ENCODE results near the gene UBTF.

The UBTF gene

GRCh38 chr17:44186307-44187130 lies 33.0 kb downstream of the UBTF start, which contains the start of gene TMUB2 (continued):
- TF ChIP-seq, protein P1, sequence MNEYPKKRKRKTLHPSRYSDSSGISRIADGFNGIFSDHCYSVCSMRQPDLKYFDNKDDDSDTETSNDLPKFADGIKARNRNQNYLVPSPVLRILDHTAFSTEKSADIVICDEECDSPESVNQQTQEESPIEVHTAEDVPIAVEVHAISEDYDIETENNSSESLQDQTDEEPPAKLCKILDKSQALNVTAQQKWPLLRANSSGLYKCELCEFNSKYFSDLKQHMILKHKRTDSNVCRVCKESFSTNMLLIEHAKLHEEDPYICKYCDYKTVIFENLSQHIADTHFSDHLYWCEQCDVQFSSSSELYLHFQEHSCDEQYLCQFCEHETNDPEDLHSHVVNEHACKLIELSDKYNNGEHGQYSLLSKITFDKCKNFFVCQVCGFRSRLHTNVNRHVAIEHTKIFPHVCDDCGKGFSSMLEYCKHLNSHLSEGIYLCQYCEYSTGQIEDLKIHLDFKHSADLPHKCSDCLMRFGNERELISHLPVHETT (tag by site-specific recombination; IDR thresholded peaks at IDR 0.05), result peak; percentile 71; the same call in 1 of the 2 replicates
- no peak for TF ChIP-seq ZNF777 (tag by site-specific recombination; IDR thresholded peaks at IDR 0.05; ENCODE audit: borderline replicate concordance)
- no peak for TF ChIP-seq ZNF274 (IDR thresholded peaks at IDR 0.05; ENCODE audit: low read length)
- TF ChIP-seq ZNF274 (tag by site-specific recombination; IDR thresholded peaks at IDR 0.05; ENCODE audit: borderline replicate concordance), result no peak
- TF ChIP-seq ZNF146 (tag by site-specific recombination; IDR thresholded peaks at IDR 0.05), result no peak
- TF ChIP-seq ZNF292 (tag by site-specific recombination; IDR thresholded peaks at IDR 0.05; ENCODE audit: borderline replicate concordance, low read depth), result no peak
- TF ChIP-seq ZNF654 (tag by site-specific recombination; IDR thresholded peaks at IDR 0.05; ENCODE audit: low read depth), result no peak
- TF ChIP-seq ZNF302 (tag by site-specific recombination; IDR thresholded peaks at IDR 0.05; ENCODE audit: low read depth), result no peak
- no peak for TF ChIP-seq YY2 (tag by site-specific recombination; IDR thresholded peaks at IDR 0.05)
- TF ChIP-seq ZNF37A (tag by site-specific recombination; IDR thresholded peaks at IDR 0.05), result no peak
- no peak for TF ChIP-seq ZNF423 (tag by site-specific recombination; IDR thresholded peaks at IDR 0.05)
- no peak for TF ChIP-seq AEBP2 (tag by site-specific recombination; IDR thresholded peaks at IDR 0.05; ENCODE audit: borderline replicate concordance)
- no peak for TF ChIP-seq MYNN (tag by site-specific recombination; IDR thresholded peaks at IDR 0.05; ENCODE audit: borderline replicate concordance)
- no peak for TF ChIP-seq ZNF521 (tag by site-specific recombination; IDR thresholded peaks at IDR 0.05)
- TF ChIP-seq, protein P2, sequence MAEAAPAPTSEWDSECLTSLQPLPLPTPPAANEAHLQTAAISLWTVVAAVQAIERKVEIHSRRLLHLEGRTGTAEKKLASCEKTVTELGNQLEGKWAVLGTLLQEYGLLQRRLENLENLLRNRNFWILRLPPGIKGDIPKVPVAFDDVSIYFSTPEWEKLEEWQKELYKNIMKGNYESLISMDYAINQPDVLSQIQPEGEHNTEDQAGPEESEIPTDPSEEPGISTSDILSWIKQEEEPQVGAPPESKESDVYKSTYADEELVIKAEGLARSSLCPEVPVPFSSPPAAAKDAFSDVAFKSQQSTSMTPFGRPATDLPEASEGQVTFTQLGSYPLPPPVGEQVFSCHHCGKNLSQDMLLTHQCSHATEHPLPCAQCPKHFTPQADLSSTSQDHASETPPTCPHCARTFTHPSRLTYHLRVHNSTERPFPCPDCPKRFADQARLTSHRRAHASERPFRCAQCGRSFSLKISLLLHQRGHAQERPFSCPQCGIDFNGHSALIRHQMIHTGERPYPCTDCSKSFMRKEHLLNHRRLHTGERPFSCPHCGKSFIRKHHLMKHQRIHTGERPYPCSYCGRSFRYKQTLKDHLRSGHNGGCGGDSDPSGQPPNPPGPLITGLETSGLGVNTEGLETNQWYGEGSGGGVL (tag by site-specific recombination; IDR thresholded peaks at IDR 0.05), result no peak
- TF ChIP-seq, protein P3, sequence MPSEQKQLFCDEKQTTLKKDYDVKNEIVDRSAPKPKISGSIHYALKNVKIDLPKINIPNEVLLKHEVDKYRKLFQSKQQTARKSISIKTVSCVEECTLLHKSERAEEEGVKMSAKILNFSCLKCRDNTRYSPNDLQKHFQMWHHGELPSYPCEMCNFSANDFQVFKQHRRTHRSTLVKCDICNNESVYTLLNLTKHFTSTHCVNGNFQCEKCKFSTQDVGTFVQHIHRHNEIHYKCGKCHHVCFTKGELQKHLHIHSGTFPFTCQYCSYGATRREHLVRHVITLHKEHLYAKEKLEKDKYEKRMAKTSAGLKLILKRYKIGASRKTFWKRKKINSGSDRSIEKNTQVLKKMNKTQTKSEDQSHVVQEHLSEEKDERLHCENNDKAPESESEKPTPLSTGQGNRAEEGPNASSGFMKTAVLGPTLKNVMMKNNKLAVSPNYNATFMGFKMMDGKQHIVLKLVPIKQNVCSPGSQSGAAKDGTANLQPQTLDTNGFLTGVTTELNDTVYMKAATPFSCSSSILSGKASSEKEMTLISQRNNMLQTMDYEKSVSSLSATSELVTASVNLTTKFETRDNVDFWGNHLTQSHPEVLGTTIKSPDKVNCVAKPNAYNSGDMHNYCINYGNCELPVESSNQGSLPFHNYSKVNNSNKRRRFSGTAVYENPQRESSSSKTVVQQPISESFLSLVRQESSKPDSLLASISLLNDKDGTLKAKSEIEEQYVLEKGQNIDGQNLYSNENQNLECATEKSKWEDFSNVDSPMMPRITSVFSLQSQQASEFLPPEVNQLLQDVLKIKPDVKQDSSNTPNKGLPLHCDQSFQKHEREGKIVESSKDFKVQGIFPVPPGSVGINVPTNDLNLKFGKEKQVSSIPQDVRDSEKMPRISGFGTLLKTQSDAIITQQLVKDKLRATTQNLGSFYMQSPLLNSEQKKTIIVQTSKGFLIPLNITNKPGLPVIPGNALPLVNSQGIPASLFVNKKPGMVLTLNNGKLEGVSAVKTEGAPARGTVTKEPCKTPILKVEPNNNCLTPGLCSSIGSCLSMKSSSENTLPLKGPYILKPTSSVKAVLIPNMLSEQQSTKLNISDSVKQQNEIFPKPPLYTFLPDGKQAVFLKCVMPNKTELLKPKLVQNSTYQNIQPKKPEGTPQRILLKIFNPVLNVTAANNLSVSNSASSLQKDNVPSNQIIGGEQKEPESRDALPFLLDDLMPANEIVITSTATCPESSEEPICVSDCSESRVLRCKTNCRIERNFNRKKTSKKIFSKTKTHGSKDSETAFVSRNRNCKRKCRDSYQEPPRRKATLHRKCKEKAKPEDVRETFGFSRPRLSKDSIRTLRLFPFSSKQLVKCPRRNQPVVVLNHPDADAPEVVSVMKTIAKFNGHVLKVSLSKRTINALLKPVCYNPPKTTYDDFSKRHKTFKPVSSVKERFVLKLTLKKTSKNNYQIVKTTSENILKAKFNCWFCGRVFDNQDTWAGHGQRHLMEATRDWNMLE (tag by site-specific recombination; conservative IDR thresholded peaks at IDR 0.05; ENCODE audit: low read depth), result peak; percentile 89
- TF ChIP-seq ZNF670 (tag by site-specific recombination; IDR thresholded peaks at IDR 0.05; ENCODE audit: low read depth), result no peak
- TF ChIP-seq ZNF114 (tag by site-specific recombination; IDR thresholded peaks at IDR 0.05), result no peak
- TF ChIP-seq ZBTB21 (tag by site-specific recombination; IDR thresholded peaks at IDR 0.05), result peak; percentile 100
- no peak for TF ChIP-seq EGR2 (tag by site-specific recombination; IDR thresholded peaks at IDR 0.05; ENCODE audit: low read depth)
- TF ChIP-seq ZNF174 (tag by site-specific recombination; IDR thresholded peaks at IDR 0.05), result no peak
- TF ChIP-seq ZNF426 (tag by site-specific recombination; IDR thresholded peaks at IDR 0.05), result no peak
- no peak; the same call in 1 of the 2 replicates for TF ChIP-seq ZFHX2 (tag by site-specific recombination; conservative IDR thresholded peaks at IDR 0.05)
- no peak for TF ChIP-seq ZNF10 (tag by site-specific recombination; IDR thresholded peaks at IDR 0.05)
- TF ChIP-seq ZNF121 (tag by site-specific recombination; IDR thresholded peaks at IDR 0.05), result peak; percentile 99
- no peak for TF ChIP-seq ZNF514 (tag by site-specific recombination; IDR thresholded peaks at IDR 0.05)
- TF ChIP-seq ZNF561 (tag by site-specific recombination; IDR thresholded peaks at IDR 0.05; ENCODE audit: borderline replicate concordance), result no peak
- TF ChIP-seq ZNF48 (tag by site-specific recombination; IDR thresholded peaks at IDR 0.05), result no peak

Measured in HEK293 (cell line).